Neural progenitor cell (in vitro differentiated cells): ENCODE measurements around the gene XYLT1. TPM values are rescaled to one million over a fixed set of nuclear protein-coding genes. Genes with fewer than 3 reads are reported as not detected.

ENCODE experiments used
- DNase-seq: peaks from one replicate; pipeline ENCODE4 v3.0.0-alpha.2; 2016; ENCODE audit warnings: low spot score
- H2AFZ ChIP-seq: fragments of 200-600 bp; sonication (generic); replicated peaks from 2 replicates; pipeline ENCODE4 v1.6.1; 2016; ENCODE audit warnings: antibody characterized with exemption
- H3F3A ChIP-seq: fragments of 200-600 bp; sonication (generic); 2 replicates; pipeline ENCODE4 v1.6.1; 2016; ENCODE audit warnings: antibody characterized with exemption, low read depth
- H3K27ac ChIP-seq: fragments of 200-600 bp; sonication (generic); 2 replicates; pipeline ENCODE4 v1.5.1; 2016; ENCODE audit warnings: mild to moderate bottlenecking
- H3K27me3 ChIP-seq: fragments of 200-600 bp; sonication (generic); 2 replicates; pipeline ENCODE4 v1.6.1; 2016; ENCODE audit warnings: mild to moderate bottlenecking, moderate library complexity
- H3K36me3 ChIP-seq: fragments of 200-600 bp; sonication (generic); 2 replicates; pipeline ENCODE4 v1.5.1; 2016
- H3K4me1 ChIP-seq: fragments of 200-600 bp; sonication (generic); 2 replicates; pipeline ENCODE4 v1.6.1; 2016; ENCODE audit warnings: mixed run types
- H3K4me2 ChIP-seq: fragments of 200-600 bp; sonication (generic); 2 replicates; pipeline ENCODE4 v1.6.1; 2016
- H3K4me3 ChIP-seq: fragments of 200-600 bp; sonication (generic); 2 replicates; pipeline ENCODE4 v1.5.1; 2016
- H3K79me2 ChIP-seq: fragments of 200-600 bp; sonication (generic); 2 replicates; pipeline ENCODE4 v1.6.1; 2016; ENCODE audit warnings: low read depth
- H3K9ac ChIP-seq: fragments of 200-600 bp; sonication (generic); 2 replicates; pipeline ENCODE4 v1.6.1; 2016
- H3K9me3 ChIP-seq: fragments of 200-600 bp; sonication (generic); 2 replicates; pipeline ENCODE4 v1.5.1; 2016; ENCODE audit warnings: low read depth
- H4K20me1 ChIP-seq: fragments of 200-600 bp; sonication (generic); 2 replicates; pipeline ENCODE4 v1.6.1; 2016; ENCODE audit warnings: low read depth
- H3K27ac Mint-ChIP-seq: 3 replicates; pipeline ENCODE4 v1.8.0; 2021; ENCODE audit warnings: mixed read lengths
- H3K27me3 Mint-ChIP-seq: 2 replicates; pipeline ENCODE4 v1.8.0; 2022; ENCODE audit warnings: low read depth, mild to moderate bottlenecking, inconsistent platforms, moderate library complexity, mixed read lengths; ENCODE audit not compliant: insufficient read depth
- H3K36me3 Mint-ChIP-seq: 3 replicates; pipeline ENCODE4 v1.8.0; 2021; ENCODE audit warnings: mixed read lengths
- H3K4me1 Mint-ChIP-seq: 3 replicates; pipeline ENCODE4 v1.8.0; 2021; ENCODE audit warnings: mixed read lengths
- H3K4me3 Mint-ChIP-seq: 3 replicates; pipeline ENCODE4 v1.8.0; 2021; ENCODE audit warnings: mild to moderate bottlenecking, moderate library complexity, mixed read lengths
- H3K9me3 Mint-ChIP-seq: 3 replicates; pipeline ENCODE4 v1.8.0; 2020; ENCODE audit warnings: mixed read lengths
- EZH2 ChIP-seq: fragments of 200-600 bp; sonication (generic); IDR thresholded peaks from 2 replicates; pipeline ENCODE4 v1.6.1; 2017; ENCODE audit warnings: antibody characterized with exemption, mild to moderate bottlenecking, moderate library complexity
- EZH2phosphoT487 ChIP-seq: fragments of 200-600 bp; sonication (generic); IDR thresholded peaks from 2 replicates; pipeline ENCODE4 v1.6.1; 2017; ENCODE audit warnings: antibody characterized with exemption
- total RNA-seq: library from RNA; depleted of rRNA; stranded (reverse); fragments of >200 nt; gene quantifications from 2 replicates; pipeline ENCODE4 v1.2.3, GENCODE V29; 2015; ENCODE audit warnings: low replicate concordance
- TF ChIP-seq, protein P1 (sequence below): fragments of 200-600 bp; sonication (generic); IDR thresholded peaks from 2 replicates; pipeline ENCODE4 v1.5.1; 2017; ENCODE audit warnings: antibody characterized with exemption, mild to moderate bottlenecking

Gene XYLT1
- total RNA-seq, 1 donor from 2014 or later, result 5.9 TPM

DNA sequence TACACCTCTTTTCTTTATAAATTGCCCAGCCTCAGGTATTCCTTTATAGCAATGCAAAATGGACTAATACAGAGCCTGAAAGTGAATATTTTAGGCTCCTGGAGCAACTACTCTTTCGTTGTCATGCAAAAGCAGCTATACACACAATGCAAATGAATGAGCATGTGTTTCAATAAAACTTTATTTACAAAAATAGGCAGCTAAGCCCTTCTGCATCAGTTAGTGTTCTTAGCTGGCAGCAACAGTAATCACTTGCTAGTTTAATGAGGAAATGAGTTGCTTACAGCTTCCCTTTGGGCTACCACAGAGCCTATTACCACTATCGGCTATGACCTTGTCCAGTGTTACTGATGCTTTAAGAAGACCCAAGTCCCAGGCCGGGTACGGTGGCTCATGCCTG is 402.9 kb downstream of the XYLT1 start:
- Histone ChIP-seq H3K9me3 (no peaks in the 10 kb centered on the region), H3K27me3 (no peaks in the 10 kb centered on the region), H3K27ac (no peak overlapping the region), H3F3A (peaks cover 4% of the 10 kb centered on the region), H3K4me2 (no peak overlapping the region), H3K9ac (no peak overlapping the region), H3K79me2 (no peaks in the 10 kb centered on the region), H2AFZ (no peak overlapping the region), H3K4me1 (peaks cover 15% of the 10 kb centered on the region), H3K36me3 (no peaks in the 10 kb centered on the region), H4K20me1 (no peaks in the 10 kb centered on the region), H3K4me3 (no peak overlapping the region)
- peaks cover 8% of the 10 kb centered on the region for H3K27me3 Mint-ChIP-seq
- H3K4me3 Mint-ChIP-seq, result no peak overlapping the region
- peaks cover 24% of the 10 kb centered on the region for H3K4me1 Mint-ChIP-seq
- H3K36me3 Mint-ChIP-seq, result no peaks in the 10 kb centered on the region
- DNase-seq, result no peak
- no peak overlapping the region for H3K27ac Mint-ChIP-seq
- TF ChIP-seq, protein P1, sequence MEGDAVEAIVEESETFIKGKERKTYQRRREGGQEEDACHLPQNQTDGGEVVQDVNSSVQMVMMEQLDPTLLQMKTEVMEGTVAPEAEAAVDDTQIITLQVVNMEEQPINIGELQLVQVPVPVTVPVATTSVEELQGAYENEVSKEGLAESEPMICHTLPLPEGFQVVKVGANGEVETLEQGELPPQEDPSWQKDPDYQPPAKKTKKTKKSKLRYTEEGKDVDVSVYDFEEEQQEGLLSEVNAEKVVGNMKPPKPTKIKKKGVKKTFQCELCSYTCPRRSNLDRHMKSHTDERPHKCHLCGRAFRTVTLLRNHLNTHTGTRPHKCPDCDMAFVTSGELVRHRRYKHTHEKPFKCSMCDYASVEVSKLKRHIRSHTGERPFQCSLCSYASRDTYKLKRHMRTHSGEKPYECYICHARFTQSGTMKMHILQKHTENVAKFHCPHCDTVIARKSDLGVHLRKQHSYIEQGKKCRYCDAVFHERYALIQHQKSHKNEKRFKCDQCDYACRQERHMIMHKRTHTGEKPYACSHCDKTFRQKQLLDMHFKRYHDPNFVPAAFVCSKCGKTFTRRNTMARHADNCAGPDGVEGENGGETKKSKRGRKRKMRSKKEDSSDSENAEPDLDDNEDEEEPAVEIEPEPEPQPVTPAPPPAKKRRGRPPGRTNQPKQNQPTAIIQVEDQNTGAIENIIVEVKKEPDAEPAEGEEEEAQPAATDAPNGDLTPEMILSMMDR, result no peak
- TF ChIP-seq EZH2phosphoT487, result no peak
- TF ChIP-seq EZH2, result no peak
- H3K9me3 Mint-ChIP-seq, result no peaks in the 10 kb centered on the region

DNA sequence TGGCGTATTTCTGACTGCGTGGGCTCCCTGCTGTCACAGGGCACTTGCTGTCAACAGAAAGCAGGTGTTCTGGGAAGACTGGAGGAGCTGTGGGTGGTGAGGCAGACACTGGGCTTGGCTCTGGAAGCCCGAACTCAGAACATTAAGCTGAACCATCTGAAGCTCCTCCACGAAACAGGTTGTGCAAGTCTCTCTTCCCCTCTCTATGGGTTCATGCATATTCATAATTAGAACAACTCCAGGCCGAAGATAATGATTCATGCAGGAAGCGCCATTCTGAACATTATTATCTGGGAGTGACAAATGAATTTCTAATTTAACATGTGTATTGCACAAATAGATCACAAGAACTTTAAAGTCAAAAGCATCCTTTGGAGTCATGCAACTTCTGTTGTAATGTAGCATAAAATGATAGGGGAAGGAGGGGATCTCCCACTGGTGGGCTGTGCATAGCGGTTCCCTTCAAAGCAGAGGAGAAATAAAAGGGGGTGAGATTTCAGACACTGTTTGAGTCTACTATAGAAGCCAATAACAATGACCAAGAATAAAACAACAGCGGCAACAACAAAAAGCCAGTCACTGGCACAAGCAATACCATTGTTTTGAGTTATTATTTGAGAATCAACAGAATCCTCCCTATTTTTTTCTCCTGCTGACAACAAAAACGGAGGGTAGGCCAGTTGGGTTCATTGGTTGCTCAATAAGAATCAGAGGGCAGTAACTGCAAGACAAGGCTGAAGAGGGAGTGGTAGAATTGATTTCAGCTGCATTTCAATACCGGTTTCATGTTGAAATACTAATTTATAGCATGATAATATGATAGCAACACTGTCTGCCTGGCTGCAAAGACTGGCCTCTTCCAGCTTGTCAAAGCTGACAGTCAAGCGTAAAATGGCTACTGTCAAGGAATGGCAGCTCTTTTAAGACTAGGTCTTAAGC is 407.3 kb downstream of the XYLT1 start:
- TF ChIP-seq EZH2 (no peak), EZH2phosphoT487 (no peak)
- TF ChIP-seq, protein P1, result no peak
- no peak overlapping the region for H3K4me3 Mint-ChIP-seq
- H3K27me3 Mint-ChIP-seq, result peaks cover under 1% of the 10 kb centered on the region
- no peaks in the 10 kb centered on the region for H3K27me3 ChIP-seq
- H3K4me2 ChIP-seq, result no peak overlapping the region
- H3K36me3 ChIP-seq, result no peaks in the 10 kb centered on the region
- peaks cover 3% of the 10 kb centered on the region for H3K4me1 ChIP-seq
- H3K27ac ChIP-seq, result no peak overlapping the region
- no peak overlapping the region for H3K9ac ChIP-seq
- no peaks in the 10 kb centered on the region for H3K9me3 ChIP-seq
- H2AFZ ChIP-seq, result no peak overlapping the region
- H3K9me3 Mint-ChIP-seq, result peaks cover 5% of the 10 kb centered on the region
- H3K27ac Mint-ChIP-seq, result no peak overlapping the region
- no peaks in the 10 kb centered on the region for H3F3A ChIP-seq
- DNase-seq, result no peak
- no peak overlapping the region for H3K4me3 ChIP-seq
- H3K4me1 Mint-ChIP-seq, result peaks cover 12% of the 10 kb centered on the region
- H4K20me1 ChIP-seq, result no peaks in the 10 kb centered on the region
- no peaks in the 10 kb centered on the region for H3K79me2 ChIP-seq
- H3K36me3 Mint-ChIP-seq, result no peaks in the 10 kb centered on the region

DNA sequence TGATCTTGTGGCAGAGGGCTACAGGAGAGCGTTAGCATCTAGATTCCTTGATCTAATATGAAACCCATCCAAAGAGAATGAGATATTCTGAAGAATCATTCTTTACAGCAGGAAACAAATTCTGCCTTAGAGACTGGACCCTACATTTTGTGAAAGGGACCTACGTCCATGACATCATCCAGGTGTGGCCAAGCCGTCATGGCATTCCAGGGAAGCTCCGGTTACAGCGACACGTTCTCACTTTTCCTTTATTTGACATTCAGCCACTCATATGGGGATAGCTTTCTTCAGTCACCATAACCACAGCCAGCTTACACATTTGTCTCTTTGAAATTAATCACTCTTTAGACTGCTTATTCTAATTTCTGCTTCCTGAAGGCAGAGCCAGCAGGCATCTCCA is 408.1 kb downstream of the XYLT1 start:
- TF ChIP-seq, protein P1, result no peak
- no peaks in the 10 kb centered on the region for H3K36me3 Mint-ChIP-seq
- Histone ChIP-seq H4K20me1 (no peaks in the 10 kb centered on the region), H3K79me2 (no peaks in the 10 kb centered on the region), H3K36me3 (no peaks in the 10 kb centered on the region), H3K4me1 (peaks cover 3% of the 10 kb centered on the region), H3K9me3 (no peaks in the 10 kb centered on the region), H3K27me3 (no peaks in the 10 kb centered on the region), H3F3A (no peaks in the 10 kb centered on the region), H3K4me2 (no peak overlapping the region), H2AFZ (no peak overlapping the region), H3K9ac (no peak overlapping the region), H3K27ac (no peak overlapping the region), H3K4me3 (no peak overlapping the region)
- no peak overlapping the region for H3K4me3 Mint-ChIP-seq
- H3K27ac Mint-ChIP-seq, result peak overlapping the region; percentile 42
- H3K9me3 Mint-ChIP-seq, result peaks cover 5% of the 10 kb centered on the region
- no peaks in the 10 kb centered on the region for H3K27me3 Mint-ChIP-seq
- DNase-seq, result no peak
- H3K4me1 Mint-ChIP-seq, result peaks cover 12% of the 10 kb centered on the region
